Hippocampal formation (tissue), 2 donors: Measurements from ENCODE around the gene GPAT3.
"Not testable (repeated sequence)": the region's sequence is repeated elsewhere in the genome, so short reads cannot be mapped to it uniquely, and the experiment has no call there.

ENCODE experiments used
- DNase-seq, 2 donors: peaks; one replicate each; lab custom pipeline; 2025; lab: John Stamatoyannopoulos, UW

The GPAT3 gene

GRCh38 chr4:83535520-83536361 is at the start of gene GPAT3:
Gene GPAT3 (plus strand): TSS chr4:83536108. CDS start chr4:83536623, 515 bp downstream.
- no peak for DNase-seq

GRCh38 chr4:83486457-83487129 is 49.3 kb upstream of the GPAT3 start:
- no peak for DNase-seq

GRCh38 chr4:83489711-83490326 is 46.1 kb upstream of the GPAT3 start:
- DNase-seq, result no peak

DNA sequence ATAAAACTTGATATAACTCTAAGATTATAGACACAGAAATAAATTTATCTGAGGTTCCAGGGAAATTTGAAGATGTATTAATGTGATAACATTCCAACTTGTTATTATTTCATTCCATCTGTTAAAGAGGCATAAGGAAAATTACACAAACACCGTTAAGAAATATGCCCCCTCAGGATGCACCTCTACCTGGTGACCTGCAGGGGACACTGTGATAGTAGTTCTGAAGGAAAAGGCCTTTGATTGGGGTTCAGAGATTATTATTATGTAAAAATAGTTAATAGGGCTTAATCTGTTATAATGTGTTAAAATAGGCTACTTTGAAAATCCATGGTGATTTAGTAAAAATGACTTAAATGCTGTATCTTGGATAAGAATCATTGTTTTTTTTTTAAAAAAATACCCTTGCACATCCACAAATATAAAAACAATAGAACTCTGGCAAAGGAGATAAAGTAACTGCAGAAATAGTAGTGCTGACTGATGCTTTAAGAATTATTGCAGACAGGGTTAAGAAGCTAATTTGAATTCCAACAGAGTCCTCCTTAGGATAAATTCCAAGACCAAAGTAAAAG is 44.9 kb upstream of the GPAT3 start:
- DNase-seq, result no peak

GRCh38 chr4:83496085-83496917 is 39.6 kb upstream of the GPAT3 start:
- DNase-seq, result not testable (repeated sequence)

DNA sequence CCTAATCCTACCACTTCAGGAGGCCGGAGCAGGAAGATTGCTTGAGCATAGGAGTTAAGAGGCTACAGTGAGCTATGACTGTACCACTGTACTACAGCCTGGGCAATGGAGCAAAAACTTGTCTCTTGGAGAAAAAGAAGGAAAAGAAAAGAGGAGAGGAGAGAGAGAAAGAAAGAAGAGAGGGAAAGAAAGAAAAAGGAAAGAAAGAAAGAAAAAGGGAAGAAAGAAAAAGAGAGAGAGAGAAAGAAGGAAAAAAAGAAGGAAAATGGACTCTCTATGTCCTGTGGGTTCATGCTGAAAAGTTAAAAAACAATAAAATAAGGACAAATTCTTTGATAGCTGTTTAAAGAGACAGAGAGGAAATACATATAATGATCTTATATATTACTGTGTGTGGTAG is 37.7 kb upstream of the GPAT3 start:
- no peak for DNase-seq

- not testable (repeated sequence) for DNase-seq
These were observed 34.2 kb upstream of the GPAT3 start for GRCh38 chr4:83501671-83502070.

DNA sequence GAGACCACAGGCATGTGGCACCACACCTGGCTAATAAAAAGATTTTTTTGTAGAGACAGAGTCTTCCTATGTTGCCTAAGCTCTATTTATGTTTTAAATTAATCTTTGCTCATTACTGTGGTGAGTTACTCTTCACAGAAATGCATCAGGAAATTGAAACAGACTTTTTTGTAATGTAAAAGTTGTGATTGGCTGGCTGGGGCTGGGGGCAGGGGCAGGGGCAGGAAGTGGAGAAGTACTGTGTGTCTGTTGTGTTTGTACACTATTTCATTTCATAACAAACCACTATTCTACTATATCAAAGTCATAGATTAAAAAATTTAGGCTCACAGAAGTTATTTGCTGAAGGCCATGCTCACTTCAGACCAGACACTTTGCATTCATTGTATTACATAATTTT is 31.9 kb upstream of the GPAT3 start:
- no peak for DNase-seq

DNA sequence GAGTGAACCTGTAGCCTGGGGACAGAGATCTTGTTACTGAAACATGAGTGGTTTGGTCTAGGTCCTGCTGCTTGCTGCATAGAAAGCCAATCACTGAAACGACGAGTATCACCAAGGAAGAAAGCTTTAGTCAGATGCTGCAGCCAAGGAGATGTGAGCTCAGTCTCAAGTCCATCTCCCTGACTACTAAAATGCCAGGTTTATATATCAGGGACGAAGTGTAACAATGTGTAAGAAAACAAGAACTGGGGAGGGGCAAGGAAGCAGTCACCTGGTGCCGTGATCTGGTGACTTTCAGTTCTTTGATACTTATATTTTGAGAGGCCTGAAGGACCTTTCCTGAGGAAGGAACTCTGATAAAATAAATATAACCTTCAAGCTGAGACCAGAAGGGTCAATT is 31.4 kb upstream of the GPAT3 start:
- no peak for DNase-seq

GRCh38 chr4:83504996-83505395 is 30.9 kb upstream of the GPAT3 start:
- no peak for DNase-seq

- DNase-seq, result peak in 1 of 2 donors; percentile 6
These were observed 26.7 kb upstream of the GPAT3 start for GRCh38 chr4:83509156-83509585.

DNA sequence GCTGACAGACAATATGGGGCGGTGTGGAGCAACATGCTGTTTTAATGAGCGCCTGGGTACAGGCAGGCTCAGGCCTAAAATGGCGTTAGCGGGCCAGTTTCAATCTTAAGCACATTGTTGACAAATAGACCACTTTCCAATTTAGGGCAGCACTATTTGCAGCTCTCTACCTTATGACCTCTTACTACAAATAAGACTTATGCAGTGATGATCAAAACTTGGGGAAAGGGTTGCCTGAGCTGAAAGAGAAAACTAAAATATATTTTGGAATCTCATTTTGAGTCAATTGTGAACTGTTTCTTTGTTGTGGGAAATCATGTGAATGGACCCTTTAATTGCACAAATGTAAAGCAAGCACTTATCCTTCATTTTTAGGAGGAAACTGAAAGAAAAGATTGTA is 25.5 kb upstream of the GPAT3 start:
- DNase-seq, result no peak

DNA sequence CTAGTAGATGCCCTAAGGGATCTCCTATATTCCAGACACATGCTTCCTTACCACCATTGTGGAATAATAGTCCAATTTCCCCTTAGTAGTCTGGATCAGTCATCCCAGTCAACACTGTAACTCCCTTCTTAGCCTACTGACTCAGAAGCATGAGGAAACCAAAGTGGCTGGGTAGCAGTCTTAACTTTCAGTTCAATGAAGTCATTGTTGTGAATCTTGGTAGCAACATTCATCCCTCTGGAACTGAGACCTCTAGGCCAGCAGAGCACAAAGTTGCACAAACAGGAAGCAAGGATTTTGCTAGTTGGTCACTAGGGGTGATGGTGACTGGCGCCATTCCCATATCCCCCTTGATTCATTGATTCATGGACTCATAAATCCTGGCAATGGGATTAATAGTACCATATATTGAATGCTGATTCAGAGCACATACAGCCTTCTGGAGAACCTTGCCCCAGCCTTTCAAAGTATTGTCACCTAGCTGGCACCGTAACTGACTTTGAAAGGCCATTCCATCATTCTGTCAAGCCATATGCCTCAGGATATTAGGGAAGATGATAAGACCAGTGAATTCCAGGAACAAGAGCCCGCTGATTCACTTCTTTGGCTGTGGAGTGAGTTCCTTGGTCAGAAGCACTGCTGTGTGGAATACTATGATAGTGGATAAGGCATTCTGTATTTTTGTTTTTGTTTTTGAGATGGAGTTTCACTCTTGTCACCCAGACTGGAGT is 19.7 kb upstream of the GPAT3 start:
- DNase-seq, result no peak

- no peak for DNase-seq
These were observed 13.7 kb upstream of the GPAT3 start for GRCh38 chr4:83522239-83522638.

DNA sequence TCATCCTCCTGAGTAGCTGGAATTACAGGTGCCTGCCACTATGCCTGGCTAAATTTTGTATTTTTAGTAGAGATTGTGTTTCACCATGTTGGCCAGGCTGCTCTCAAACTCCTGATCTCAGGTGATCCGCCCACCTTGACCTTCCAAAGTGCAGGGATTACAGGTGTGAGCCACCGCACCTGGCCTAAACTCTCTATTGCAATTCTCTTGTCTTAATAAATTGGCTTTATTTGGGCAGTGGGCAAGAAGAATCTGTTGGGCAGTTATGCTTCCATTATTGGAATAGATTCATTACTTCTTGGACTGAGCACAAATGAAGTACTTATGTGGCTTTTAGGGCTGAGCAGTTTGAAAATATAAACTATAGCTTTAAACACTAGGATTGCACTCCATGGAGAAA is 8.2 kb upstream of the GPAT3 start:
- no peak for DNase-seq

DNA sequence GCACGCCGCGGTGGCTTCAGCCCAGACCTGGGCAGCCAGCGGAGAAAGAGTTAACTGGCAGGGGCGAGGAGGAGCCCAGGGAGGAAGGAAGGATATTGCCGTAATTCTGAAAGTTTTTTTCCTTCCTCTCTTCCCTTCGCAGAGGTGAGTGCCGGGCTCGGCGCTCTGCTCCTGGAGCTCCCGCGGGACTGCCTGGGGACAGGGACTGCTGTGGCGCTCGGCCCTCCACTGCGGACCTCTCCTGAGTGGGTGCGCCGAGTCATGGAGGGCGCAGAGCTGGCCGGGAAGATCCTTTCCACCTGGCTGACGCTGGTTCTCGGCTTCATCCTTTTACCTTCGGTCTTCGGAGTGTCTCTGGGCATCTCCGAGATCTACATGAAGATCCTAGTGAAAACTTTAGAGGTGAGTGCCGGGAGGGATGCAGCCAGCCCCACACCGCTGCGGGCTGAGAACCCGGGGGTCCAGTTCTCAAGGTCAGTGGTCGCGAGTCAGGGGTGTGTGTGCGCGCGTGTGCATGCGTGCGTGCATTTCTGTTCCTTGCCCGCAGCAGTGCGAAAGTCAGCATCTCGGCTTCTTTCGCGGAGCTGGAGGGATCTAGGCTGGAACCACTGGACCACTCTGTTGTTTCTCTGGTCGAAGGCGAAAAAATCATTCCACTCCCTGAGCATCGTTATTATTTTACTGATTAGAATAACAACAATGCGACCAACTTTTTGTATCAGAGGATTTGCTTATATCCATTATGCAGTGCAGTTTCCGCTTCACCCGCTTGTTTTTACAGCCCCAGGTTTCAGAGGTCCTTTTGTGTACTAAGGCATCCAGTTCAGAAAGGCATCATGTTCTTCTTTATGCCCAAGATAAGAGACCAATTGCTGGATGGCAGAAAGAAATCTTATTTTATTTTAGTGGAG is 709 bp downstream of the GPAT3 start:
- DNase-seq, result no peak

GRCh38 chr4:83542225-83542624 is 6.3 kb downstream of the GPAT3 start:
- DNase-seq, result no peak

DNA sequence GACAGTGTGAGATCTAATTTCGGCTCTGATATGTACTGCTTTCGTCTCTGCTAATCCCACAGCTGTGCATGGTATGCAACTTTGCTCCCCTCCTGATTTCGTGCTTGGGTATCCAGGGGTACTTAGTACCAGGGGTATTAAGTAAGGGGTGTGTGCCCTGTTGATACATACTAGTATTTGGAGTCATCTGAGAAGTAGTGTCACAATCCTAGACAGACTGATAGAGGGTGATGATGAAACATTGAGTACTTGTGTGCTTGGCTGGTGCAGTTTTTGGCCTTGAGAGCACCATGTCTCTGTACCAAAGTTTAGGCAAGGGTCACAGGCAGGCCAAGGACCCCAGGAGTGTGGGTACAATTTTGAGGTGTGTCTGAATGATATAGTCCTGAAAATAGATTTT is 10.9 kb downstream of the GPAT3 start:
- no peak for DNase-seq

DNA sequence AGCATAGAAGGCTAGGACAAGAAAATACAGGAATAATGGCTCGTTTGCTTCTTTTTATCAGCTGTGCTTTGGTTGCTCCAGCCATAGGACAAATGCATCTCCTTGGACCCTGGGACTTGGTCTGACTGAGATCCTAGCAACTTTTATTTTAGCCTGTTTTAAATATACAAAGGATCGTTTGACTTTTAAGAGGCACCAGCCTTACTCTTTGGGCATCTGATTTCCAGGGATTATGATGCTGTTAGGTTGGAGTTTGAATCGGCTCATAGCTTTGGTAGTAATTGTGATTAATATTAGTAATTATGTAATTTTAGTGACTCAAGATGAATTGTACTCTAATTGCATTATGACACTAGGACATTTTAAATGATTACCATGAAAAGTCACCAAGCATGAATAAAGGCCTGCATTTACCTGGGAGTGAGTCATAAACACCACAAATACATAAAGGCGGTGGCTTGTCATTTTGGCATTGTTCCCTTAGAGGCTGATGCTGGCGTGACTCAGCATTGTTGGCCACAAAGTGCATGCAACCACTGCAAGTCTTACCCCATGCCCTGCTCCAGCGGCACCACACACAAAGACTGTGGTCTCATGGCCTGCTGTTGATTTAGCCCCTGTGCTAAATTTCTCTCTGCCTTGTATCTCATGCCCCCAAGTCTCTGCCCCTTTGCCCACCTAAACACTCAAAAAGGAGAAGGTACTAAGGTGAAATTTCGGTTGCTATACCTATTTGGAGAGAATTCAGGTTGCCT is 12.4 kb downstream of the GPAT3 start:
- DNase-seq, result no peak
